Measurements from ENCODE around the gene RPS6KA5.

- TF ChIP-seq, protein P1, sequence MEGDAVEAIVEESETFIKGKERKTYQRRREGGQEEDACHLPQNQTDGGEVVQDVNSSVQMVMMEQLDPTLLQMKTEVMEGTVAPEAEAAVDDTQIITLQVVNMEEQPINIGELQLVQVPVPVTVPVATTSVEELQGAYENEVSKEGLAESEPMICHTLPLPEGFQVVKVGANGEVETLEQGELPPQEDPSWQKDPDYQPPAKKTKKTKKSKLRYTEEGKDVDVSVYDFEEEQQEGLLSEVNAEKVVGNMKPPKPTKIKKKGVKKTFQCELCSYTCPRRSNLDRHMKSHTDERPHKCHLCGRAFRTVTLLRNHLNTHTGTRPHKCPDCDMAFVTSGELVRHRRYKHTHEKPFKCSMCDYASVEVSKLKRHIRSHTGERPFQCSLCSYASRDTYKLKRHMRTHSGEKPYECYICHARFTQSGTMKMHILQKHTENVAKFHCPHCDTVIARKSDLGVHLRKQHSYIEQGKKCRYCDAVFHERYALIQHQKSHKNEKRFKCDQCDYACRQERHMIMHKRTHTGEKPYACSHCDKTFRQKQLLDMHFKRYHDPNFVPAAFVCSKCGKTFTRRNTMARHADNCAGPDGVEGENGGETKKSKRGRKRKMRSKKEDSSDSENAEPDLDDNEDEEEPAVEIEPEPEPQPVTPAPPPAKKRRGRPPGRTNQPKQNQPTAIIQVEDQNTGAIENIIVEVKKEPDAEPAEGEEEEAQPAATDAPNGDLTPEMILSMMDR (IDR thresholded peaks at IDR 0.05): no peak
- no peak for TF ChIP-seq POLR2A (IDR thresholded peaks at IDR 0.05)
These were observed 193.6 kb downstream of the RPS6KA5 start for GRCh38 chr14:90866833-90867232.
